ENCODE measurements around the gene FAF1.
"Not testable (repeated sequence)": the region's sequence is repeated elsewhere in the genome, so short reads cannot be mapped to it uniquely, and the experiment has no call there.

The FAF1 gene

GRCh38 chr1:50570066-50570468 is 390.0 kb downstream of the FAF1 start:
- DNase-seq (ENCODE audit: low read depth in 2 of 2, low spot score in 1 of 2) = no peak

- DNase-seq (ENCODE audit: low read depth in 2 of 2, low spot score in 1 of 2) = no peak
Observed at GRCh38 chr1:50568782-50569181, 391.3 kb downstream of the FAF1 start.

- no peak for DNase-seq (ENCODE audit: low read depth in 2 of 2, low spot score in 1 of 2)
Observed at GRCh38 chr1:50566405-50566804, 393.7 kb downstream of the FAF1 start.

- no peak for DNase-seq (ENCODE audit: low read depth in 2 of 2, low spot score in 1 of 2)
Observed at GRCh38 chr1:50564417-50564816, 395.6 kb downstream of the FAF1 start.

GRCh38 chr1:50562106-50562505 is 398.0 kb downstream of the FAF1 start:
- no peak for DNase-seq (ENCODE audit: low read depth in 2 of 2, low spot score in 1 of 2)

GRCh38 chr1:50559421-50559820 is 400.6 kb downstream of the FAF1 start:
- DNase-seq (ENCODE audit: low read depth in 2 of 2, low spot score in 1 of 2) = no peak

DNA sequence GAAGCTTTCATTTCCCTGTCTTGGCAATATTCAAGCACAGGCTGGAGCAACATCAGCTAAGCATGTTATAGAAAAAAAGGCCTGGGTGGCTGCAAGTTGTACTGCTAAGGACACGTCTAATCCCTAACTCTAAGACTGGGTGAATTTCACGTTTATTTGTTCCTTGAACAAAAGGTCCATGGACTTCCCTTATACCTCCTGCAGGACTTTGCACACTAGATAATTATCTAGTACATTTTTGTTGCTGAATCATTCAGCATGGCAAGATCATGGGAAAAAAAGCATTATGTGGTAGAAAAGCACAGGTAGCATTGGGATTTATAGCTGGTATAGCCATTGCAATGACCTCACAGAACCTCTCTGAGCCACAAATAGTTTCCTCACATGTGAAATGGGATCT is 406.1 kb downstream of the FAF1 start:
- DNase-seq (ENCODE audit: low read depth in 2 of 2, low spot score in 1 of 2) = no peak

DNA sequence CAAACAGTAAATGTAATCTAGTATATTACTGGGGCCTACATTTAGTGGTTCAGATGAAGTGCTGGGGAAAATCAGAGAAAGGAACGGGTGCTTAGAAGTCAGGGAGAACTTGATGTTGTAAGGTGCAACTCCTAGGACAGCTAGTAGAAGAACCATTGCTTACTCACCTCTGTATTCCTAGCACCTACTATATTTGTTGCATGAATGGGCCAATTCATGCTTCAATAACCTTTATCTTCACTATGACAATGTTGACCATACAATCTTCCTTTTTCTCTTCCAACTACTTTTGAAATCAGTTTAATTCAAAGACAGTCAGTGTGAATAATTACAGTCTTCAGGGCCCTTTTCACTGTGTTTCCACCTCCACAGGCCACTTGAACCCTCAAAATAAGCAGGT is 411.8 kb downstream of the FAF1 start:
- DNase-seq (ENCODE audit: low read depth in 2 of 2, low spot score in 1 of 2) = no peak

DNA sequence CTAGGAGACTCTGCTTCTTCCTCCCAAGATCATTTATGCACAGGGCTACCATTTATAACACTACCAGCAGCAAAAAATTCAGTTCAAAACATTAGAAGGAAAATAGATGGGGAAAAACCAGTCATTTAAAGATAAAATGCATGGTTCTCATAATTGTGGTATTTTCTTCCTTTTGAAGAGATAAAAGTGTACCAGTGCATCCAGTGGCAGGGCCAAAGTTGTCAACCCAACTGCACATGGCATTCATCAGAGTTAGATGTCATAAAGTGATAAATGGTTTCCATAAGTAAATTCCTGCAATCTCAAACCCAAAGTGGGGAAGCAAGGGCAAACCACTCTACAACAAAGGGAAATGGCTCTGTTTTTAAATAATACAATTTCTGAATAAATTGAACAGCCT is 417.7 kb downstream of the FAF1 start:
- DNase-seq (ENCODE audit: low read depth in 2 of 2, low spot score in 1 of 2) = no peak

DNA sequence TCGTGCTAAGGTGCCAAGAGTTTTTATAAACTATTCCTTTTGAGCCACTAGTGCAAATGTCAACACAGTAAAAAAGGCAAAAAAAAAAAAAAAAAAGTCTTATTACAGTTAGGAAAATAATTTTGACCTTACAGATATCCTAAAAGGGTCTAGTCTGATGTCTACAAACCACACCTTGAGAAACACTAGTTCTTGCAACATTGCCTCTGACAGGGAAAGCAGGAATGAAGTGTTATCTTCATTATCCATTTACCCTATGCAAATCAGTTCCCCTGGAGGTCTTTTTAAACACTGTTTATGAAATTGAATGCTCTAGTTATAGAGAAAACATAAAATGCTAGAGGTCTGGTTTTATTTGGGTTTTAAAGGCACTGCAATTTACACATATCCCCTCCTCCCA is 421.6 kb downstream of the FAF1 start:
- no peak for DNase-seq (ENCODE audit: low read depth in 2 of 2, low spot score in 1 of 2)

GRCh38 chr1:50531601-50532000 is 428.5 kb downstream of the FAF1 start:
- DNase-seq (ENCODE audit: low read depth in 2 of 2, low spot score in 1 of 2) = no peak

- DNase-seq (ENCODE audit: low read depth in 2 of 2, low spot score in 1 of 2) = no peak
Observed at GRCh38 chr1:50531027-50531426, 429.0 kb downstream of the FAF1 start.

DNA sequence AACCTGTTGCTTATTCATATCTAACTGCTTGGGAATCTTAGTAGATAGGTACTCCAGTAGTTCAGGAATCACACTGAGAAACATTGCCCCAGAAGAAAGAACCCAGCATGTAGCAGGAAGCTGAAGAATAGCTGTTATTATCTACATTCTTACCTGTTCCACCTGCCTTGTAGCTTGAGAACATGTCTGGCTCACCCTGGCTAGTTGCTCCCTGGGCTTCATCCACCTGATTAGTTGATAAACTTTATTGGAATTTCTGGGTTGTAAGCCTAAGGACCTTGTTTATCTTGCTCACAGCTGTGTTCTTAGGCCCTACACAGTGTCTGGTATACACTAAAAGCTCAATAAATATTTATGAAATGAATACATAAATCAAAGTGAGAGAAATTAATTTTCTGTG is 430.6 kb downstream of the FAF1 start:
- DNase-seq (ENCODE audit: low read depth in 2 of 2, low spot score in 1 of 2) = no peak

DNA sequence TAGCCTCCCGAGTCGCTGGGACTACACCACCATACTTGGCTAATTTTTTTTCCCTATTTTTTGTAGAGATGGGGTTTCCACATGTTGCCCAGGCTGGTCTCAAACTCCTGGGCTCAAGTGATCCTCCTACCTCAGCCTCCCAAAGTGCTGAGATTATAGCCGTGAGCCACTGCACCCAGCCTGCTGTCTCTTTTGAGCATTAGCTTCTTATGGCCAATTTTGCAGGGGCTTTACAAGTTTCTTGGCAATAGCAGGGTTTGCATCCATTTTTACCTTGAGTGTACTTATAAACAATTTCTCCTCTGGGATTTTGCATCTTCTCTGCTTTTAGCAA is 432.1 kb downstream of the FAF1 start:
- not testable (repeated sequence) for DNase-seq (ENCODE audit: low read depth in 2 of 2, low spot score in 1 of 2)

- DNase-seq (ENCODE audit: low read depth in 2 of 2, low spot score in 1 of 2) = no peak
Observed at GRCh38 chr1:50527249-50527986, 432.6 kb downstream of the FAF1 start.

- DNase-seq (ENCODE audit: low read depth in 2 of 2, low spot score in 1 of 2) = no peak
Observed at GRCh38 chr1:50526431-50526830, 433.6 kb downstream of the FAF1 start.

DNA sequence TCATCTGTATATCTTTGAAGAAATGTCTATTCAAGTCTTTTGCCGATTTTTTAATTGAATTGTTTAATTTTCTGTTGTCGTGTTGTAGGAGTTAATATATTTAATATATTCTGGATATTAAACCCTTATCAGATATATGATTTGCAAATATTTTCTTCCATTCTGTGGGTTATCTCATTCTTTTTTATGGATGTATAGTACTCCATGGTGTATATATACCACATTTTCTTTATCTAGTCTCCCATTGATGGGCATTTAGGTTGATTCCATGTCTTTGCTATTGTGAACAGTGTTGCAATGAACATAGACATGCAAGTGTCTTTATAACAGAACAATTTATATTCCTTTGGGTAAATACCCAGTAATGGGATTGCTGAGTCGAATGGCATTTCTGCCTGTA is 436.5 kb downstream of the FAF1 start:
- DNase-seq (ENCODE audit: low read depth in 2 of 2, low spot score in 1 of 2) = no peak

DNA sequence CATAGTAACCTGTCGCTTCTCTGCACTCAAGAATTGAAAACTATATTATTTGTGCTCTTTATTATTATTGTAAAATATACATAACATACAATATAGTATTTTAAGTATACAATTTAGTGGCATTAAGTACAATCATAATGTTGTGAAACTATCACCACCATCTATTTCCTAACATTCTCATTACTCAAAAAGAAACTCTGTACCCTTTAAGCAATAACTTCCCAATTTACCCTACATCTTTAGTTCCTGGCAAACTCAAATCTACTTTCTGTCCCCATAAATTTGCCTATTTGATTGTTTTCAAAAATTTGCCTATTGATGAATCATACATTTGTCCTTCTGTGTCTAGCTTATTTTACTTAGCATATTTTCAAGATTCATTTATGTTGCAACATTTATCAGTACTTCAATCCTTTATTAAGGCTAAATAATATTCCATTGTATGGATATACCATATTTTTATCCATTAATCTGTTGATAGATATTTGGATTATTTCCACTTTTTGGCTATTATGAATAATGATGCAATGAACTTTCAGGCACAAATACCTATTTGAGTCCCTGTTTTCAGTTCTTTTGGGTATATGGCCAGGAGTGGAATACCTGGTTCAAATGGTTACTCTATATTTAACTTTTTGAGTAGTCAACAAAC is 437.2 kb downstream of the FAF1 start:
- DNase-seq (ENCODE audit: low read depth in 2 of 2, low spot score in 1 of 2) = no peak

GRCh38 chr1:50521703-50522102 is 438.4 kb downstream of the FAF1 start:
- no peak for DNase-seq (ENCODE audit: low read depth in 2 of 2, low spot score in 1 of 2)

GRCh38 chr1:50517488-50517887 is 442.6 kb downstream of the FAF1 start:
- DNase-seq (ENCODE audit: low read depth in 2 of 2, low spot score in 1 of 2) = no peak

GRCh38 chr1:50516056-50516455 is 444.0 kb downstream of the FAF1 start:
- no peak for DNase-seq (ENCODE audit: low read depth in 2 of 2, low spot score in 1 of 2)

DNA sequence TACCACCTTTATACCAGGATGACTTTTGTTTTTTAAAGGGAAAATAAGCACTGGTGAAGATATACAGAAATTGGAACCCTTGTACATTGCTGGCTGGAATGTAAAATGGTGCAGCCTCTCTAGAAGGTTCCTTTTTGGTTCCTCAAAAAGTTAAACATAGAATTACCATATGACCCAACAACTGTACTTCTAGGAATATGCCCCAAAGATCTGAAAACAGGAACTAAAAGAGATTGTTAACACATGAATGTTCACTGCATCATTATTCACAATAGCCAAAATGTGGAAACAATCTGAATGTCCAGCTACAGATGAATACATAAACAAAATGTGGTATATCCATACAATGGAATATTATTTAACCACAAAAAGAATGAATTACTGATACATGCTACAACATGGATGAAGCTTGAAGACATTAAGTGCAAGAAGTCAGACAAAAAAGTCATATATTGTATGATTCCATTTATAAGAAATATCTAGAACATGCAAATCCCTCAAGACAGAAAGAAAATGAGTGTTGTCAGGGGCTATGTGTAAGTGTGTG is 452.0 kb downstream of the FAF1 start:
- no peak for DNase-seq (ENCODE audit: low read depth in 2 of 2, low spot score in 1 of 2)

DNA sequence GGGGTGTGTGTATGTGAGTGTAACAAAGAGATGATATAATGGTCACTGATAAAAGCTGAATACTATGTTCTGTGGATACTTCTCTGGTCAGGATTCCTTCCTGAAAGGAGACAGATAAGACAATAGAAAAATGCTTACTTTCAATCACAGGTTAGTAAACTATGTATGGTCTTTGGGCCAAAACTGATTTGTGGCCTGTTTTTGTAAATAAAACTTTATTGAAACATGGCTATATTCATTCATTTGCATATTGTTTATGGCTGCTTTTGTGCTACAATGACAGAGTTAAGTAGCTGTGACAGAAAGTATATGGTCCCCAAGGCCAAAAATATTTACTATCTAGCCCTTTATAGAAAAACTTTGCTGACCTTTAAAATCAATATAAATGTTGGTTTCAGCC is 454.6 kb downstream of the FAF1 start:
- DNase-seq (ENCODE audit: low read depth in 2 of 2, low spot score in 1 of 2) = no peak
